GM06990 (cell line): ENCODE results near the gene NCOR2.

Experiments used
- DNase-seq: peaks from one replicate; pipeline ENCODE4 v3.0.0-alpha.2; 2011; ENCODE audit not compliant: insufficient read length; ENCODE audit errors: extremely low read depth
- H3K27me3 ChIP-seq: replicated peaks from 2 replicates; pipeline ENCODE4 v1.6.0; 2011; ENCODE audit warnings: low read length; ENCODE audit not compliant: control insufficient read depth, insufficient read depth
- H3K36me3 ChIP-seq: 2 replicates; pipeline ENCODE4 v1.5.1; 2011; ENCODE audit warnings: low read length; ENCODE audit not compliant: control insufficient read depth, insufficient read depth
- H3K4me3 ChIP-seq: replicated peaks from 2 replicates; pipeline ENCODE4 v1.5.1; 2011; ENCODE audit warnings: low read depth, mild to moderate bottlenecking, control low read depth, low read length
- CTCF ChIP-seq: IDR thresholded peaks from 2 replicates; pipeline ENCODE4 v1.5.1; 2011; ENCODE audit warnings: low read length, control low read depth, mild to moderate bottlenecking, inconsistent platforms; ENCODE audit not compliant: insufficient read depth, poor library complexity, severe bottlenecking

NCOR2 gene

DNA sequence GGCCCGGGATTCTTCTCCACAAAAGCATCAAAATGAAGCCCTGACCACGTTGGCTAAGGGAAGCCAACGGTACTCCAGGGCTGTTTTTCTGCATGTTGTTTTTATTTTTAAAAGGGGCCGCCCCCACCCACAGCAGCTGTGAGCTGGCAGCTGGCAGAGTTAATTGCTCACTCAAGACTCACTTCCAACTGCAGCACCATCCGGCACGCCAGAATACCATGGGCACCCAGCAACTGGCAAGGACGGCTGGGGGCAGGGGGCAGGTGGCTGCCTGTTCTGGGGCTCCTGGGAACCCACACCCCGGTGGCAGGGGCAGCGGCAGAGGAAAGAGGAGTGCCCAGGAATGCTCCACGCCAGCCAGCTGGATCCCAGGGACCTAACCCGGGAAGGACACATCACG, 44.3 kb downstream of the NCOR2 start:
- no peak overlapping the region for H3K4me3 ChIP-seq
- TF ChIP-seq CTCF, result no peak
- DNase-seq, result no peak
- H3K36me3 ChIP-seq, result peaks cover 4% of the 10 kb centered on the region
- H3K27me3 ChIP-seq, result no peaks in the 10 kb centered on the region

- no peak for TF ChIP-seq CTCF
- no peak for DNase-seq
- no peaks in the 10 kb centered on the region; the same call in none of the 2 replicates for H3K36me3 ChIP-seq
- no peak overlapping the region for H3K4me3 ChIP-seq
- H3K27me3 ChIP-seq, result no peaks in the 10 kb centered on the region
Observed at GRCh38 chr12:124520907-124521306, 46.5 kb downstream of the NCOR2 start.

DNA sequence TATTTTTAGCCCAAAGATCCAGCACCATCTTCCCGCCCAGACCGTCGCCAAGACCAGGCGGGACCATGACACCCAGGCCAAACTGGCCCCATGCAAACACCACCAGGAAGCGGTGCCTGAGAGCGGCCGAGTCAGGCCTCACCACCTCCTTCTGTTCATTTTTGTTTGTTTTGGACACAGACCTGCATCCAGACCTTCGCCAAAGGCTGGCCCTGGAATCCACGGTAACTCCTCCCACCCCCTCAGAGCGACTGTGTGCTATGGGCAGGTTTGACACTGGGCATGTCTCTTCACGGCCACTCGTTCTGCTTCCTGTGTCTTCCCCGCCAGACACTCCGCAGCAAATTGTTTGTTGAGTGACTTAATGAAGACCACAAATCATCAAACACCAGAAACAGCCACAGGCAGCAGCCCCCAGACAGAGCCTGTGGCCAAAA, 47.1 kb downstream of the NCOR2 start:
- no peak overlapping the region for H3K4me3 ChIP-seq
- no peak for DNase-seq

GRCh38 chr12:124519746-124520145, 47.7 kb downstream of the NCOR2 start:
- no peak for TF ChIP-seq CTCF
- Histone ChIP-seq H3K4me3 (no peak overlapping the region), H3K27me3 (no peaks in the 10 kb centered on the region), H3K36me3 (peaks cover 2% of the 10 kb centered on the region)
- no peak for DNase-seq

More for the DNA sequence above, 47.1 kb downstream of the NCOR2 start:
- Histone ChIP-seq H3K27me3 (no peaks in the 10 kb centered on the region), H3K36me3 (peaks cover 2% of the 10 kb centered on the region)
- TF ChIP-seq CTCF, result no peak

- no peak for TF ChIP-seq CTCF
- peaks cover 2% of the 10 kb centered on the region for H3K36me3 ChIP-seq
- H3K27me3 ChIP-seq, result no peaks in the 10 kb centered on the region
- DNase-seq, result no peak
- H3K4me3 ChIP-seq, result no peak overlapping the region
Observed at GRCh38 chr12:124518051-124518932, 49.1 kb downstream of the NCOR2 start.
